ENCODE measurements around the gene S1PR1.

The S1PR1 gene

GRCh38 chr1:101237229-101237837 is 514 bp downstream of the S1PR1 start:
- no peak for TF ChIP-seq CTCF (IDR thresholded peaks at IDR 0.05; ENCODE audit: extremely low read depth, missing control alignments)
- peak; percentile 16 for DNase-seq (ENCODE audit: low spot score)

- TF ChIP-seq CTCF (IDR thresholded peaks at IDR 0.05; ENCODE audit: extremely low read depth, missing control alignments) = no peak
- peak; percentile 31 for DNase-seq (ENCODE audit: low spot score)
These were observed 1.3 kb downstream of the S1PR1 start for GRCh38 chr1:101238031-101238628.

GRCh38 chr1:101238681-101239094 is 1.9 kb downstream of the S1PR1 start:
- peak; percentile 68 for DNase-seq (ENCODE audit: low spot score)
- peak; percentile 86 for TF ChIP-seq CTCF (IDR thresholded peaks at IDR 0.05; ENCODE audit: extremely low read depth, missing control alignments)

GRCh38 chr1:101239095-101240040 is 2.5 kb downstream of the S1PR1 start:
- DNase-seq (ENCODE audit: low spot score) = no peak
- no peak for TF ChIP-seq CTCF (IDR thresholded peaks at IDR 0.05; ENCODE audit: extremely low read depth, missing control alignments)

- no peak for DNase-seq (ENCODE audit: low spot score)
- TF ChIP-seq CTCF (IDR thresholded peaks at IDR 0.05; ENCODE audit: extremely low read depth, missing control alignments) = no peak
These were observed 3.2 kb downstream of the S1PR1 start for GRCh38 chr1:101240041-101240430.

GRCh38 chr1:101241485-101242225 is 4.8 kb downstream of the S1PR1 start:
- no peak for TF ChIP-seq CTCF (IDR thresholded peaks at IDR 0.05; ENCODE audit: extremely low read depth, missing control alignments)

More at GRCh38 chr1:101241485-101242225, 4.8 kb downstream of the S1PR1 start:
- DNase-seq (ENCODE audit: low spot score) = peak; percentile 15

Measured in GM20000 (cell line).